Endothelial cell of umbilical vein (primary cell): ENCODE measurements around the gene LRRC8D. TPM values are rescaled to one million over a fixed set of nuclear protein-coding genes. Genes with fewer than 3 reads are reported as not detected.

Experiments
- BruUV-seq: library from RNA; stranded (reverse); fragments of 400-500 nt; replicated peaks from 2 replicates; lab custom pipeline; 2021; lab: Mats Ljungman, UMichigan
- CTCF ChIA-PET: fragments of 300-600, 350-600 bp; sonication (Branson Sonifier 250); formaldehyde crosslinking; loops from one replicate; lab custom pipeline; 2021; ENCODE audit warnings: antibody characterized with exemption, inconsistent platforms; lab: Charles Lee
- POLR2A ChIA-PET: fragments of 300-600, 350-600 bp; sonication (Branson Sonifier 250); formaldehyde crosslinking; loops from one replicate; lab custom pipeline; 2021; ENCODE audit warnings: antibody characterized with exemption, inconsistent platforms; lab: Charles Lee
- DNase-seq: peaks from one replicate; pipeline ENCODE4 v3.0.0-alpha.2; 2011; ENCODE audit warnings: low read depth, low spot score
- FAIRE-seq: peaks from 2 replicates; lab custom pipeline; 2011; peaks lifted over from hg19 to GRCh38; lab: Jason Lieb, UNC
- H2AFZ ChIP-seq: 2 replicates; pipeline ENCODE4 v1.6.0; 2012; ENCODE audit warnings: low read depth, low read length, control low read depth, inconsistent platforms
- H3K27ac ChIP-seq: 2 replicates; pipeline ENCODE4 v1.5.1; 2011; ENCODE audit warnings: low read depth, mild to moderate bottlenecking, control low read depth, low read length, moderate library complexity; ENCODE audit not compliant: insufficient read depth
- H3K27me3 ChIP-seq, 2 experiments: 2 replicates each; pipeline versions ENCODE4 v1.6.0 to v1.6.1; 2011; ENCODE audit warnings: low read length in 2 of 2, mixed read lengths in 1 of 2; ENCODE audit not compliant: control insufficient read depth in 2 of 2, insufficient read depth in 2 of 2
- H3K36me3 ChIP-seq, 2 experiments: 2 replicates in 1 of 2; 3 replicates in 1 of 2; pipeline ENCODE4 v1.5.1; 2011; ENCODE audit warnings: low read length in 2 of 2, mild to moderate bottlenecking in 1 of 2, moderate library complexity in 1 of 2; ENCODE audit not compliant: control insufficient read depth in 2 of 2, insufficient read depth in 2 of 2; ENCODE audit errors: extremely low read depth in 1 of 2
- H3K4me1 ChIP-seq: 3 replicates; pipeline ENCODE4 v1.5.1; 2011; ENCODE audit warnings: mild to moderate bottlenecking, low read length; ENCODE audit not compliant: control insufficient read depth, insufficient read depth; ENCODE audit errors: extremely low read depth
- H3K4me2 ChIP-seq: 2 replicates; pipeline ENCODE4 v1.6.1; 2011; ENCODE audit warnings: low read length, control low read depth, mixed read lengths; ENCODE audit not compliant: insufficient read depth
- H3K4me3 ChIP-seq, 3 experiments: fragments of 200-600 bp in 1 of 3; sonication (generic), shearing (Covaris generic) in 1 of 3; replicated peaks in 1 of 3; 2 replicates each; pipeline ENCODE4 v1.5.1; 2011 to 2016; ENCODE audit warnings: control low read depth in 3 of 3, low read length in 3 of 3, mild to moderate bottlenecking in 2 of 3, inconsistent platforms in 1 of 3, low read depth in 1 of 3, moderate library complexity in 1 of 3; ENCODE audit not compliant: insufficient read depth in 1 of 3
- H3K79me2 ChIP-seq: 2 replicates; pipeline ENCODE4 v1.6.0; 2012; ENCODE audit warnings: low read length, inconsistent platforms; ENCODE audit not compliant: control insufficient read depth, insufficient read depth
- H3K9ac ChIP-seq: replicated peaks from 2 replicates; pipeline ENCODE3; 2011; ENCODE audit warnings: low read length, control low read depth; ENCODE audit not compliant: insufficient read depth; ENCODE audit errors: extremely low read depth
- H3K9me1 ChIP-seq: replicated peaks from 3 replicates; pipeline ENCODE4 v1.6.0; 2011; ENCODE audit warnings: mild to moderate bottlenecking, low read length; ENCODE audit not compliant: control insufficient read depth, insufficient read depth; ENCODE audit errors: extremely low read depth
- H3K9me3 ChIP-seq: replicated peaks from 2 replicates; pipeline ENCODE4 v1.5.1; 2012; ENCODE audit warnings: low read length, inconsistent platforms; ENCODE audit not compliant: control insufficient read depth, insufficient read depth
- H4K20me1 ChIP-seq: replicated peaks from 2 replicates; pipeline ENCODE3; 2011; ENCODE audit warnings: mild to moderate bottlenecking, low read length; ENCODE audit not compliant: control insufficient read depth, insufficient read depth; ENCODE audit errors: extremely low read depth
- EZH2 ChIP-seq: IDR thresholded peaks from 2 replicates; pipeline ENCODE4 v1.6.1; 2012; ENCODE audit warnings: borderline replicate concordance, low read depth, mild to moderate bottlenecking, moderate library complexity, low read length, inconsistent platforms; ENCODE audit not compliant: severe bottlenecking
- FOS ChIP-seq: IDR thresholded peaks from 2 replicates; pipeline ENCODE4 v1.6.1; 2011; ENCODE audit warnings: mild to moderate bottlenecking, low read length, moderate library complexity, borderline replicate concordance; ENCODE audit not compliant: insufficient read depth
- GATA2 ChIP-seq: IDR thresholded peaks from 2 replicates; pipeline ENCODE4 v1.7.0; 2011; ENCODE audit warnings: low read depth, mild to moderate bottlenecking, moderate library complexity, mixed read lengths, low read length; ENCODE audit not compliant: insufficient read length, insufficient read depth
- JUN ChIP-seq: IDR thresholded peaks from 2 replicates; pipeline ENCODE4 v1.6.1; 2011; ENCODE audit warnings: borderline replicate concordance, low read depth; ENCODE audit not compliant: insufficient read length, insufficient read depth
- MYC ChIP-seq: IDR thresholded peaks from one replicate; pipeline ENCODE4 v1.6.1; 2011; ENCODE audit warnings: mild to moderate bottlenecking, low read depth, low read length
- POLR2A ChIP-seq: IDR thresholded peaks from 2 replicates; pipeline ENCODE4 v1.6.1; 2012; ENCODE audit warnings: low read depth, mild to moderate bottlenecking, control low read depth, low read length
- POLR2AphosphoS5 ChIP-seq: IDR thresholded peaks from 2 replicates; pipeline ENCODE4 v1.6.1; 2012; ENCODE audit warnings: low read depth, mild to moderate bottlenecking, control low read depth, low read length, moderate library complexity; ENCODE audit not compliant: insufficient read depth
- dilution Hi-C: fragments of 300-500 bp; cut with MboI; formaldehyde crosslinking; loops from one replicate; pipeline ENCODE4 v1.15.0; 2019; ENCODE audit warnings: low sequenced_read_pairs; ENCODE audit not compliant: extremely low pct_ligation_motif_present
- intact Hi-C: fragments of 100-400 bp; cut with micrococcal nuclease; formaldehyde crosslinking; loops from one replicate; pipeline ENCODE4 v1.10.0; 2022
- polyA plus RNA-seq, 4 experiments: library from polyadenylated mRNA; depleted of rRNA in 3 of 4; stranded (reverse) in 3 of 4; unstranded in 1 of 4; fragments of >200 nt; gene quantifications; 2 replicates each; pipeline versions ENCODE4 v1.2.1 to v1.2.3, GENCODE V29; 2011 to 2012; ENCODE audit warnings: missing spikeins in 1 of 4
- total RNA-seq: library from RNA; stranded (reverse); gene quantifications from 2 replicates; pipeline ENCODE4 v1.2.3, GENCODE V29; 2021
- TF ChIP-seq, protein P1 (sequence below), 2 donors: IDR thresholded peaks; 1 replicate in 1 of 2; 2 replicates in 1 of 2; pipeline ENCODE4 v1.5.1; 2011; ENCODE audit warnings: low read length in 2 of 2, mild to moderate bottlenecking in 2 of 2, moderate library complexity in 2 of 2, control low read depth in 1 of 2, inconsistent platforms in 1 of 2, low read depth in 1 of 2; ENCODE audit not compliant: insufficient read depth in 1 of 2; ENCODE audit errors: extremely low read depth in 1 of 2
- TF ChIP-seq, protein P2 (sequence below): IDR thresholded peaks from 2 replicates; pipeline ENCODE4 v1.6.1; 2011; ENCODE audit not compliant: insufficient read depth, insufficient read length

The LRRC8D gene
- total and polyA plus RNA-seq, 2 donors (not counting 3 experiments of a cell fraction or from before 2014, with no cell fraction given) = 31.9 to 37.7 TPM

DNA sequence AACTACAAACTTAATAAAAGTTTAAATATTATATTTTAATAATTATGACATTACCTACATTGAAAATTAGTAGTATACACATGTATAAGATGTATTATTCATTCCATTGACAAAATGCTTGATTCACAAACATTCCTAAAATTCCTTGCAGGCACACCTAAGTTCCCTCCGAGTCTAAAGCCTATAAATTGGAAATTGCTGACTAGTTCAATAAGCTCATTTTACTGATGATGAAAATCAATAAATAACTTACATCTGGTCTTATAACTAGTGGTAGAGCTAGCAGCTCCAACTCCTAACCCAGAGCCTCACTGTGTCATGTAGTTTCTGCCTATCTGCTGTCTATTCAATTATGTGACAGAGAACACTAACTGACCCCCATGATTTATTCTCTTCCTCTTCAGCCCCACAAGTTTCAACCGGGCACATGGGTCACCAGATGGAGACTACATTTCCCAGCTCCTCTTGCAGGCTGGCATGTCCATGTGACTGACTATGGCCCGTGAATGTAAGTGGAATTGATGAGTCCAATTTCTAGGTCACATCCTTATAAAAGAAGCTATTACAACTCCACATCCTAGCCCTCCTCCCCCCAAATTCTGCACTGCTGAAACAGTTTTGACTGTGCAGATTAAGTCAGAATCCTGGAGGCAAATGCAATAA is 29.6 kb upstream of the LRRC8D start:
- Histone ChIP-seq H3K27ac (no peak overlapping the region), H4K20me1 (no peaks in the 10 kb centered on the region), H3K4me3 (no peak overlapping the region), H3K4me1 (no peaks in the 10 kb centered on the region), H3K27me3 (no peaks in the 10 kb centered on the region), H3K4me2 (no peak overlapping the region), H3K9ac (no peak overlapping the region), H3K36me3 (no peaks in the 10 kb centered on the region), H2AFZ (no peak overlapping the region), H3K9me3 (no peaks in the 10 kb centered on the region), H3K9me1 (no peaks in the 10 kb centered on the region), H3K79me2 (no peaks in the 10 kb centered on the region)
- no peak for TF ChIP-seq FOS
- TF ChIP-seq, protein P1, sequence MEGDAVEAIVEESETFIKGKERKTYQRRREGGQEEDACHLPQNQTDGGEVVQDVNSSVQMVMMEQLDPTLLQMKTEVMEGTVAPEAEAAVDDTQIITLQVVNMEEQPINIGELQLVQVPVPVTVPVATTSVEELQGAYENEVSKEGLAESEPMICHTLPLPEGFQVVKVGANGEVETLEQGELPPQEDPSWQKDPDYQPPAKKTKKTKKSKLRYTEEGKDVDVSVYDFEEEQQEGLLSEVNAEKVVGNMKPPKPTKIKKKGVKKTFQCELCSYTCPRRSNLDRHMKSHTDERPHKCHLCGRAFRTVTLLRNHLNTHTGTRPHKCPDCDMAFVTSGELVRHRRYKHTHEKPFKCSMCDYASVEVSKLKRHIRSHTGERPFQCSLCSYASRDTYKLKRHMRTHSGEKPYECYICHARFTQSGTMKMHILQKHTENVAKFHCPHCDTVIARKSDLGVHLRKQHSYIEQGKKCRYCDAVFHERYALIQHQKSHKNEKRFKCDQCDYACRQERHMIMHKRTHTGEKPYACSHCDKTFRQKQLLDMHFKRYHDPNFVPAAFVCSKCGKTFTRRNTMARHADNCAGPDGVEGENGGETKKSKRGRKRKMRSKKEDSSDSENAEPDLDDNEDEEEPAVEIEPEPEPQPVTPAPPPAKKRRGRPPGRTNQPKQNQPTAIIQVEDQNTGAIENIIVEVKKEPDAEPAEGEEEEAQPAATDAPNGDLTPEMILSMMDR (IDR thresholded peaks at IDR 0.05; ENCODE audit: extremely low read depth in 1 of 2, insufficient read depth in 1 of 2, low read depth in 1 of 2, low read length in 2 of 2) = no peak
- TF ChIP-seq MYC = no peak
- no peak for TF ChIP-seq POLR2A
- TF ChIP-seq POLR2AphosphoS5 = no peak
- TF ChIP-seq, protein P2, sequence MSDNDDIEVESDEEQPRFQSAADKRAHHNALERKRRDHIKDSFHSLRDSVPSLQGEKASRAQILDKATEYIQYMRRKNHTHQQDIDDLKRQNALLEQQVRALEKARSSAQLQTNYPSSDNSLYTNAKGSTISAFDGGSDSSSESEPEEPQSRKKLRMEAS = no peak
- no peak for TF ChIP-seq GATA2
- no peak for TF ChIP-seq JUN
- TF ChIP-seq EZH2 = no peak
- dilution Hi-C loops = no loop called here
- DNase-seq (no peak), FAIRE-seq (no peak)
- CTCF ChIA-PET = interaction anchor here (1.0 to 2.6 kb wide), 2 partner anchors 10 to 14 kb away, joined by 5 to 14 read pairs; no protein-coding TSS in a partner anchor
- BruUV-seq = no TSS peak
- POLR2A ChIA-PET = no interaction called here
- intact Hi-C loops = no loop called here
